ENCODE data around the gene PLXNA4.

PLXNA4 gene

DNA sequence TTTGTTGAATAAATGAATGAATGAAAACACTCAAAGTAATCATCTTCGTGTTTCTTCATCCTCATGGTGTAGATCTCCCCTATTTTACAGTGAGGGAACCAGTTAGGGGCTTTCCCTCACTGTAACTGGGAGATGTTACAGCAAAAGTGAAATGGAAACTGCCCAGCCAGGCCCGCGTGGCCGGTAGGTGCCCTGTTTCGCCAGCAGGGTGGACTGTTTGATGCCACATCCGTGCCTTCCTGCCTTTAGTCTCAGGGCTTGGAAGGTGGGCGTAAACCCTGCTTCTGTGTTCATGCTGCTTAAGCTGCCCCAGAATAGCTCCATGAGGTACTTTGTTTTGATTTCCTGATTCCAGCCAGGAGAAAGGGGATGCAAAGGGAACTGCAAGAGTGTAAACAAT lies 268.8 kb downstream of the PLXNA4 start:
- no peak for DNase-seq (ENCODE audit: low spot score)
- TF ChIP-seq, protein P1, sequence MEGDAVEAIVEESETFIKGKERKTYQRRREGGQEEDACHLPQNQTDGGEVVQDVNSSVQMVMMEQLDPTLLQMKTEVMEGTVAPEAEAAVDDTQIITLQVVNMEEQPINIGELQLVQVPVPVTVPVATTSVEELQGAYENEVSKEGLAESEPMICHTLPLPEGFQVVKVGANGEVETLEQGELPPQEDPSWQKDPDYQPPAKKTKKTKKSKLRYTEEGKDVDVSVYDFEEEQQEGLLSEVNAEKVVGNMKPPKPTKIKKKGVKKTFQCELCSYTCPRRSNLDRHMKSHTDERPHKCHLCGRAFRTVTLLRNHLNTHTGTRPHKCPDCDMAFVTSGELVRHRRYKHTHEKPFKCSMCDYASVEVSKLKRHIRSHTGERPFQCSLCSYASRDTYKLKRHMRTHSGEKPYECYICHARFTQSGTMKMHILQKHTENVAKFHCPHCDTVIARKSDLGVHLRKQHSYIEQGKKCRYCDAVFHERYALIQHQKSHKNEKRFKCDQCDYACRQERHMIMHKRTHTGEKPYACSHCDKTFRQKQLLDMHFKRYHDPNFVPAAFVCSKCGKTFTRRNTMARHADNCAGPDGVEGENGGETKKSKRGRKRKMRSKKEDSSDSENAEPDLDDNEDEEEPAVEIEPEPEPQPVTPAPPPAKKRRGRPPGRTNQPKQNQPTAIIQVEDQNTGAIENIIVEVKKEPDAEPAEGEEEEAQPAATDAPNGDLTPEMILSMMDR (IDR thresholded peaks at IDR 0.05; ENCODE audit: extremely low read depth, missing control alignments), result no peak

DNA sequence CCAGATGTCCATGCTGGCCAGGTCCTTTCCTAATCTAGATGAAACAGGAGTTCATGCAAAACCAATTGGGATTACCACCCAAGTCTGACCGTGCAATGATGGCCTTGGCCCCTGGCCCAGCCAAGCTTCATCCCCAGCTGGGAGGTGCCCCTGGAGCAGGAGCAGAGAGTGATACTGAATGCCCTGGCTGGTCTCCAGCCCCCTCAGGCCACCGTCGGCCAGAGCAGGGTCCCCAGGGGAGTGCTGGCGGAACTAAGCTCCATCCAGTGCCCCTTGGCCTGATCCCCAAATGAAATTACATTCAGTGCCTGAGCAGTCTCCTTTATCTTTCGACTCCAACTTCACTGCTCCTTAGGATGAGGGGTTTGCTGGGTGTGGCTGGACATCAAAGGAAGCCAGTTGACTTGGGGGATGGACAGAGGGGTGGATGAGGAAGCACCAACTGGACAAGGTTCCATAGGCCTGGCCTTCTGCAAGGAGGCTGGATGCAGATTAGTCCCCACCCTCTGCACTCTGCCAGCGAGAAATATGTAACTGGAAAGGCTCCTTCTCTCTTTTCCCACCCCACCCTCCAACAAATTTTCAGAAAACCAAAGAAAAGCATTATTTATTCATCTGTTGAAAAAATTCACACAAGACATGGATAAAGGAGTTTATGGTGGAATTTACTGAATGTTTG lies 275.5 kb downstream of the PLXNA4 start:
- TF ChIP-seq, protein P1 (IDR thresholded peaks at IDR 0.05; ENCODE audit: extremely low read depth, missing control alignments), result no peak
- DNase-seq (ENCODE audit: low spot score), result no peak

DNA sequence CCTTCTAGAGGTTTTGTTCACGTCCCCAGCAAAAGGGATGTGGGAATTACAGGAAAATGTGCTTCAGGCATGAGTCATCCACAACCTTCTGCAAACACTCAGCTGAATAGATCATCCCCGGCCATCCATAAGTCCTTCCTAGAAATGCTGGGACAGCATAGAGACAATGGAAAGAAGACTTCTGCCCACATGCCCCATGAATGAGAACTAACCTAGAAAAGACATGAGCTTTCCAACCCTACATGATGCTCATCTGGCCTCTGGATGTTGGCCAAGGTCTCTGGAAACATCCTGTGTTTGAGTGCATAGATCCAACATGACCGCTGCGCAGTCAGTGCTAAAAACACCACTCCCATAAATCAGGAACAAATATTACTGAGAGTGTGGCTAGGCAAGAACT lies 277.5 kb downstream of the PLXNA4 start:
- DNase-seq (ENCODE audit: low spot score), result no peak
- TF ChIP-seq, protein P1 (IDR thresholded peaks at IDR 0.05; ENCODE audit: extremely low read depth, missing control alignments), result no peak

DNA sequence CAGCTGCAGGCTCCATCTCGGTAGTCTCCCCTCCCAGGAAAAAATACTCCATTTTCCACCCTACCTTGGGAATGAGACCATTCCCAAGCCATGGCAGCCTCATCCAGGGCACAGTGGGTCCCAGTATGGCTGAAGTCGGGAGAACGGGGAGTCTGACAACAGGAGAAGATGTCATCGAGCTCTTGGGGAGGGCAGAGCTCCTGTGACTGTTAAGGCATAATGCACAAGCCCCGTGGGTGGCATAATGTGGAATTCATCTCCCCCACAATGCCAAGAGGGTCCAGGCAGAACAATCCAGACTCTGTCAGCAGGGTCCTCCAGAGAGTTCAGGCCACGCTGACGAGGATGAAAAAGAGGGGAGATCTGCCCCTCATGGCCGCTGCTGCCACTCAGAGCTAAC lies 279.4 kb downstream of the PLXNA4 start:
- TF ChIP-seq, protein P1 (IDR thresholded peaks at IDR 0.05; ENCODE audit: extremely low read depth, missing control alignments), result no peak
- DNase-seq (ENCODE audit: low spot score), result no peak

DNA sequence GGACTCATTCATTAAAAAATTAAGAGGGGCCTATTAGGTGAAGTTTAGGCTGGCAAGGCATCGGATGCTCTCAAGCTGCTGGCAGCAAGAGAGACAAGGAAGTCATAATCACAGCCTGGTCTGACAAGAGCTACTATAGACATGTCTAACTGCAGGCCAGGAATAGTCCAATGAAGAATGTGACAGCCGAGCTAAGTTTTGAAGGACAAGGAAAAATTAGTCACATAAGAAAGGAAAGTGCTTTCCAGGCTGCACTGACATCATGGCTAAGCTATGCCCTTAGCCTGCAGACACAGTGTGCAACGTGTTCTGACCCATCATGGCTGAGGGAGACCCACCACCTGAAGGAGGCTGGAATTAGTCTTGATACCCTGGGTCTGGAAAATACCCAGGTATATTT lies 281.1 kb downstream of the PLXNA4 start:
- DNase-seq (ENCODE audit: low spot score), result no peak
- TF ChIP-seq, protein P1 (IDR thresholded peaks at IDR 0.05; ENCODE audit: extremely low read depth, missing control alignments), result no peak

DNA sequence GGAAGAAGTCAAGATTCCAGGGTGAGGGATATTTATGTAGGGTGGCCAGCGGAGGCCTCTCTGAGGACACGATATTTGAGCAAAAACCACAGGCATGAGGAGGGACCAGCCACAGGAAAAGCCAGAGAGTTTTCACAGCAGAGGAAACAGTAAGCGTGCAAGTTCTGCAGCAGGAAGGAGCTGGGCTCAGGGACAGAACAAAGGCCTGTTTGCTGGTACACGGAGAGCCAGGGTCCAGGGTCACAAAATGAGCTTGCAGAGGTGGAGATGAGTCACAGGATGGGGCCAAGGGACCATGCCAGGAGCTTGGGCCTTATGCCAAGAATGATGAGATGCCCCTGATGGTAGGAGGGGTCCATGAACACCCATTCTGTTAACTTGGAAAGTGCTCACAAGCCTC lies 283.5 kb downstream of the PLXNA4 start:
- DNase-seq (ENCODE audit: low spot score), result no peak

DNA sequence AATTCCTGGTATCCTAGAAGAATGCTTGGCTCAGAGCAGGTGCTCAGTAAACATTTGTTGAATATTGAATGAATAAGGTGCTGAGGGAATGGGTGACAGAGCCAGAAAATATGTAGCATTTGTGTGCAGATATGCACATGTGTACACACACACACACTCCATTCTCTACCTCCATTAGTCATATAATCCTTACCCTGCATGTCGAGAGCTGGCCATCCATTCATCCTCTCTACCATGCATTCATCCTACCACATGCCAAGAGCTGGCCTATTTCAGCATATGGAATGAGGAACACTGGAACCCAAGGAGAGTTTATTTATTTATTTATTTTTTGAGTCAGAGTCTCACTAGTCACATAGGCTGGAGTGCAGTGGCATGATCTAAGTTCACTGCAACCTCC lies 284.8 kb downstream of the PLXNA4 start:
- DNase-seq (ENCODE audit: low spot score), result no peak
- TF ChIP-seq, protein P1 (IDR thresholded peaks at IDR 0.05; ENCODE audit: extremely low read depth, missing control alignments), result no peak

More for the DNA sequence above, 283.5 kb downstream of the PLXNA4 start:
- TF ChIP-seq, protein P1 (IDR thresholded peaks at IDR 0.05; ENCODE audit: extremely low read depth, missing control alignments), result no peak

All from GM20000 (cell line).